HG03280 (cell line): ENCODE results near the gene SHMT2.
A peak's percentile ranks its signal among the peaks of the same experiment; 100 is the strongest.

Experiments
- ATAC-seq: cut with Tn5 transposase; IDR thresholded peaks from one replicate; pipeline ENCODE4 v1.9.1; 2021; ENCODE audit warnings: mild to moderate bottlenecking, moderate library complexity; ENCODE audit not compliant: unreplicated experiment

Gene SHMT2

GRCh38 chr12:57225680-57226210 is 3.8 kb upstream of the SHMT2 start:
- no peak for ATAC-seq

DNA sequence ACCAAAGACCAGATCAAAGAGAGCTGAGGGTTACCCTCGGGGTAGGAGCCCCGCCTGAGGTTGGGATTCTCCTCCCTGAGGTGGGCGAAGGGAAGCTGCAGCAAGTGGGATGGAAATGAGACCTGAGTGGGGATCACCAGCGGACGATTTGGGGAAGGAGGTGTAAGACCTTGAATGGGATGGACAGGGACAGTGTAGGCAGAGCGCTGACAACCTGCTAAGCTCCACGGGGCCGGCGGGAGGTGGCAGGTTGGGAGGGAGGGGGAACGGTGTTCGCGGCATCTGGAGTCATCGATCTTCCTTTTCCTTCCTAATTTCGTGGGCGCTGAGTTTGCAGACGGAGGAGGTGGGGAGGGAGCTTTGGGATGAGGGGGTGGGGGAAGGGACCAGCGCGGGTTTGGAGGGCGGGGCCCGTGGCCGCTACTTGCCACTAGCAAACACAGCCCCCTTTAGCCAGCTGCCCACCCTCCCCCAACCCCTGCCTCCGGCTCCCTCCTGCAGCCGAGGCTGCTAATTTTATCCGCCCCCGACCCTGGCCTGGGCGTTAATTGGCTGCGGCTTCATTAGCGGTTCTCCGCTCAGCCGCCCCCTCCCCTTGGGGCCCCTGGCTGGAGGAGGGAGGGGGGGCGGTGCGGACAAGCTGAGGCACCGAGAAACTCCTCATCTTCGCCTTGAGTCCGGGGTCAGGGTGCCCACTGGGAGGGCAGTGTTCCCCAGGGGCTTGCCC is 2.8 kb upstream of the SHMT2 start:
- no peak for ATAC-seq

DNA sequence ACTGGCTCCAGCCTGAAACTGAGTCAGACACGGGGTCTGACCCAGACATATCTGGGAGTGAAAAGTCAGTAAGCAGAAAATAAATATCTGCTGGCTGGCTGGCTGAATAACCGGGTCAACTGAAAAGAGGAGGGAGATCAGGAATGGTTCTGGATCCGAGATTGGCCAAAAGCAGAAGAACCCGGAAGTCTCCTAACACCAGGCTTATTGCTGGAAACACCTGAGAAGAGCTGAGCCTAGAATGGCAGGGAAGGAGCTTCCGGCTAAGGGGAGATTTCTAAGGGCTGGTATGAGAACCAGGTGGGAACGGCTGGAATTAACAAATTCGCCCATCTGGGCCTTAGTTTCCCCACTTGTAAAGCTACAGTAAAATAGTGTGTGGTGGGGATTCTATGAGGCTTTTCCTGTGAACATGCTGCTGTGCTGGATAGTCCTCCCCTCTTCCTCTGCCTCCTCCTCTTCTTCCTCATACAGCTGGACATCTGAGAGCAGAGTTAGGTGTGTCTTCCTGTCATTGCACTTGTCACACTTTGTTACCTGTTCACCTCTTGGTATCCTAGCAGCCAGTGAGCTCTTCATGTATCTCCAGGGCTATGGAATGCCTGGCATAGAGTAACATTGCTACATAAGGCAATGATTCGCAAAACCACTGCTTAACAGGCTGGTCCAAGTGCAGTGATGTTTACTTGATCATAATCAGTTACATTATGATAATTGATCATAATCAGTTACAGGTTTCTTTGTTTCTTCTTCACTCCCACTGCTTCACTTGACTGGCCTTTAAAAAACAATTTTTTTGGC is 2.0 kb upstream of the SHMT2 start:
- ATAC-seq = no peak

GRCh38 chr12:57229046-57229633 is 371 bp upstream of the SHMT2 start:
- ATAC-seq = peak; percentile 0

DNA sequence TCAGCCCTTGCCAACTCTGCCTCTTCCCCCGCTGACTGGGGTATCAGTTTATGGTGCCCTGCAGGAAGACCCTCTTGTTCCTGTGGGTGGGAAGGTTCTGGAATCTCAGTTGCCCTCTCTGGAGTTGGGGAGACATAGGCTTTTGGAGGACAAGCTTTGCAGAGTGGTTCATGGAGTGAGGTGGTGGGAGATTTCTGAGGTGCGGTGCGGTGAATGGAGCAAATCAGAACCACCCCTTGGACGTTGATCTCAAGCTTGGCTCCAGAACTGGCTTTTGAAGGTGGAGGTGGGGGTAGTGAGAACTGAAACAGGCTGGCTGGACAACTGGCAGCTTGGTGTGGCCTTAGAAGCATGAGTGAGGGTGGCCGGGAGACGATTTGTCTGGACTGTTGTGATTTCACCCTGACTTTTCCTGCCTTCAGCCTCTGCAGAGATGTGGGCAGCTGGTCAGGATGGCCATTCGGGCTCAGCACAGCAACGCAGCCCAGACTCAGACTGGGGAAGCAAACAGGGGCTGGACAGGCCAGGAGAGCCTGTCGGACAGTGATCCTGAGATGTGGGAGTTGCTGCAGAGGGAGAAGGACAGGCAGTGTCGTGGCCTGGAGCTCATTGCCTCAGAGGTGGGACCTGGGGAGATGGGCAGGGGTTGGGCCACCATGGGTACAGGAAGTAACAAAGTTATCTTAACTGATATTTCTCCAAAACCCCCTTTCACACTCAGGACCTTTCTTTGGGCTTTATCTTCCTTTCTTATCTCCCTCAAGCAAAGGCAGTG is 1.1 kb downstream of the SHMT2 start:
- no peak for ATAC-seq

DNA sequence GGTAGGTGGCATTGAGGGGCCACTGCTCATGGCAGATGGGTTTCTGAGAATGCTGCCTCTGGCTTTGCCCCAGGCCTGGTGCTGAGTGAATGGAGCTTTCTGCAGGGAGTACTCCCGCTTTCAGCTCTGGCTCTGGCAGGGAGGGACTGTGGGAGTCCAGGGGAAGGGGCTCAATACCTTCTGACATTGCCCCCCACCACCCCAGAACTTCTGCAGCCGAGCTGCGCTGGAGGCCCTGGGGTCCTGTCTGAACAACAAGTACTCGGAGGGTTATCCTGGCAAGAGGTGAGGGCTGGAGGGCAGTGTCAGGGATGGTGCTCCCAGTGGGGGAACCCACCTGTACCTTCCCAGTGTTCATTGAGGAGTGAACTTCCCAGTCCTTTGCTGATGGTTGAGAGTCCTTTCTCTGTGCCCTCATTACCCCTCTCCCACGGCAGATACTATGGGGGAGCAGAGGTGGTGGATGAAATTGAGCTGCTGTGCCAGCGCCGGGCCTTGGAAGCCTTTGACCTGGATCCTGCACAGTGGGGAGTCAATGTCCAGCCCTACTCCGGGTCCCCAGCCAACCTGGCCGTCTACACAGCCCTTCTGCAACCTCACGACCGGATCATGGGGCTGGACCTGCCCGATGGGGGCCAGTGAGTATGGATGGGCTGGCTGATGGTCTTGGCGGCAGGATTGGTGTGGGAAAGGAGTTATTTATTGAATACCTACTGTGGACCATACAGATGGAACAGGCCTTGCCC is 1.9 kb downstream of the SHMT2 start:
- ATAC-seq = no peak

DNA sequence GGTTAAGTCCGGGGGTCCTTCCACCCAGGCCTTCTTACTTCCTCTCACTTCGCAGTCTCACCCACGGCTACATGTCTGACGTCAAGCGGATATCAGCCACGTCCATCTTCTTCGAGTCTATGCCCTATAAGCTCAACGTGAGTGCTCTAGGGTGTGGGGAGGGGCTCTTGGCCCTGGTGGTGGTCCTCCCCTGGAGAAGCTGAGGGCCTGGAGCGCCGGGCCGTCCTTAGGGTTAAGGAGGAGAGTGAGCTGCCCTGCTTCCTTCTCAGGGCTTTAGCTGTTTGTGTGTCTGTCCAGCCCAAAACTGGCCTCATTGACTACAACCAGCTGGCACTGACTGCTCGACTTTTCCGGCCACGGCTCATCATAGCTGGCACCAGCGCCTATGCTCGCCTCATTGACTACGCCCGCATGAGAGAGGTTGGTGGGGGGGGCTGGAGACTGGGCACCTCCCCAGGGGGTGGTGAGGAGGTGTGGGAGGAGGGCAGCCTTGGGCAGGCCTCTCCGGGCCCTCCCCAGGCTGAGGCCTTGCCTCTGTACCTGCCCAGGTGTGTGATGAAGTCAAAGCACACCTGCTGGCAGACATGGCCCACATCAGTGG is 2.7 kb downstream of the SHMT2 start:
- ATAC-seq = no peak

- no peak for ATAC-seq
Observed at GRCh38 chr12:57233357-57234232, 4.1 kb downstream of the SHMT2 start.

- no peak for ATAC-seq
Observed at GRCh38 chr12:57234233-57234570, 4.7 kb downstream of the SHMT2 start.

DNA sequence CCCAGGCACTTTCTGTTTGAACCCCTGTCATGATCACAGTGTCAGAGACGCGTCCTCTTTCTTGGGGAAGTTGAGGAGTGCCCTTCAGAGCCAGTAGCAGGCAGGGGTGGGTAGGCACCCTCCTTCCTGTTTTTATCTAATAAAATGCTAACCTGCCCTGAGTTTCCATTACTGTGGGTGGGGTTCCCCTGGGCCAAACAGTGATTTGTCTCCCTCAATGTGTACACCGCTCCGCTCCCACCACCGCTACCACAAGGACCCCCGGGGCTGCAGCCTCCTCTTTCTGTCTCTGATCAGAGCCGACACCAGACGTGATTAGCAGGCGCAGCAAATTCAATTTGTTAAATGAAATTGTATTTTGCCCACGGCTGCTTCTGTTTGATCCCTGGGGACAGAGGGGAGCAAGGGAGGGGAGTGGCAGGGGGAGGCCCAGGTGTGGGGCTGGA is 5.1 kb downstream of the SHMT2 start:
- ATAC-seq = no peak

DNA sequence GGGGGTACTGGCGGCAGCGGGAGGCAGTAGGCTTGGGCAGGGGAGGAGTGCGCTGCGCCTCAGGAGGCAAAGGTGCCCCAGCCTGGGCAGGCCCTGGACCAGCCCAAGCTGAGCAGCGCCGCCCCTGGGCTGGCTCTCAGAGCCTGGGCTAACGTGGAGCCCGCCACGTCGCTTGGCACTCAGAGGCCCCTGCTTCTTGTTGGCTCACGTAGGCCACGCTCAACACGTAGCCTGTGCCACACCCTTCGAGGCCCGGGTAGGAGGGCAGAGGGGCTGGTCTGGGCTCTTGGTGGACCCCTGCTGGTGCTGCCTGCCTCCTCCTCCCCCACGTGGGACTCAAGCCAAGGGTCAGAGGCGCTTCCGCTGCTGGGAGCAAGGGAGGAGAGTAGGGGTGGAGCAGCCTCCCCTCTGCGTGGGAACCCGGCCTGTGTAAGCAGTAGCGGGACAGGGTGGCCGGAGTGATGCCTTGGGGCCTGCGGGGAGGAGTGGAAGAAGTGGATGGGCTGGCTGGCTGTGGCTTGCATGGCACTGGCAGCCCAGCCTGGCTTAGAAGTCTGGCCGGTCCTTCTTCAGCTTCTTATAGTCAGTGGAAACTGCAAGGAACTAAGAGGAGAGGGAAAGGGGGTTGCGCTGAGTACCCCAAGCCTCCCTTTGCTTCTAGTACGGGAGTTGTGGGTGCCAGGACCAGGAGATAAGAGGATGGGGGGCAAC is 5.7 kb downstream of the SHMT2 start:
- ATAC-seq = no peak

GRCh38 chr12:57235728-57236131 is 6.2 kb downstream of the SHMT2 start:
- no peak for ATAC-seq

DNA sequence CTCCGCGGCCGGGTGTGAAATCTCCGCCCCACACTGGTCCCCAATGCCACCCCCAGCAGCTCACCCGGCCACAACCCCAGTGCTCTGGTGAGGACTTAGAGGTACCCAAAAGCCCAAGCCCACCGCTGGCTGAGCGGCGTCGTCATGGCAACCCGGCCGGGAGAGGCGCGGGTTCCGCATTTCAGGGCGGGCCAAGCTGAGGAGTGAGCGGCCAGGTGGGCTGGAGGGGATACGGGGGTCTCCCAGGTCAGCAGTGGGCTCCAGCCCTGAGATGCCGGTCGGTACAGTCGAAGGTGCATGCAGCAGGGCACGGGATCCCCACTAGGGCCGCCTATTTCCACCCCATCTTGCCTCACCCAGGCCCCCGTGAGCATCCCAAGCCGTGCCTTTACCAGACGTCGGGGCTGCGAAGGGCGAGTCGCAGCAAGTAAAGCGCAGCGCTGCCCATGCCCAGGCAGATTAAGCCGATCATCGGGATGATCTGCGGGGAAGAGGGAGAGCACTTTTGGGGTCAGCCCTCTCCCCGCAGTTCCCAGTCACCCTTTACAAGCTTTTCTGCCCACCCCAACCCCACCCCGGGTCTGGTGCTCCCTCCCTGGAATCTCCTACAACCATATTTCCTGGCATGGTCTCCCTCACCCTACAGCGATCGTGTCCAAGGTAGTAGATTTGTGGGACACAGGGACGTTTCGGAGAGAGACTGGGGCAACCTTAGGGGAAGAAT is 6.9 kb downstream of the SHMT2 start:
- ATAC-seq = no peak

DNA sequence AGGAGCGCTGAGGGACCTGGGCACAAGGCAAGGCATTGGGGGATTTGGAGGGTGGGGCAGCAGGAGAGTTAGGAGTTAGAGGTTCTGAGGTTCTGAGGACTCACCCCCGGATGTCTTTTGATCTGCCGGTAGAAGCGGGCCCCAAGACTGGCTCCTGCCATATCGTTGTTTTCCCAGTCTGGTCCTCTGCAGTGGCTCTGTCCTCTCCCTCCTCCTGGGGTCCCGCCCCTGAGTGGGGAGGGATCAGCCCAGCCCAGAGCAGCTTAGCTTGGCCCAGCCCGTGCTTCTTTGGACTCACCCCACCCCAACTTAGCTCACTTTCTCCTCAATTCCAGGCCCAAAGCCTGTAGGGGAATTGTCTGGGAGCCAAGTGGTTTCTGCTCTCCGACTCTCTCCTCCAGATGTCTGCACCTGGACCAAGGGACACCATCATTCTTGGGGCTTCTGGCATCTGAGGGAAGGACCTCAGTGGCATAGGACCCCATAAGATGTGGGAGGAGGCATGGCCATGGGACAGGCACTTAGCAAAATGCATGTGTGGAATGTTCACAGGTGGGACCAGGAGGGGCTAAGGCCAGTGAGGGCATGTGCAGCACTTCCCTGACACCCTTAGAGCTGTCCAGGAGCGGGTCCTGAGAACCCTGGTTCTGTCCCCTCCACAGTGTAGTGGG is 7.5 kb downstream of the SHMT2 start:
- no peak for ATAC-seq

DNA sequence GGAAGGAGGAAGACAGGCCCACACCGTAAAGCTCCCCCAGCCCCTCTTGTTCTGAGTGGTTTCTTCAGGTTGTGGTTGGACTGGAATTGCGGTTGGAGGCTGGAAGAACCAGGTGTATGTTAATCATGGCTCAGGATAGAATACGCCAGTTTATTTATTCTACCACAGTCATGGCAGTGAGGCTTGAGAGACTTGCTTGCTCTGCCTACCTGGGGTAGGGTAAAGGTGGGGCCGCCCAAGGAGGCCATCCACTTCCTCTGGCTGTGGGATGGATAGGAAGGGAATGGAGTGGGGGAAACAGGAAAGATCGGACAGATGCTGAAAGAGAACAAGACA is 8.1 kb downstream of the SHMT2 start:
- ATAC-seq = no peak

DNA sequence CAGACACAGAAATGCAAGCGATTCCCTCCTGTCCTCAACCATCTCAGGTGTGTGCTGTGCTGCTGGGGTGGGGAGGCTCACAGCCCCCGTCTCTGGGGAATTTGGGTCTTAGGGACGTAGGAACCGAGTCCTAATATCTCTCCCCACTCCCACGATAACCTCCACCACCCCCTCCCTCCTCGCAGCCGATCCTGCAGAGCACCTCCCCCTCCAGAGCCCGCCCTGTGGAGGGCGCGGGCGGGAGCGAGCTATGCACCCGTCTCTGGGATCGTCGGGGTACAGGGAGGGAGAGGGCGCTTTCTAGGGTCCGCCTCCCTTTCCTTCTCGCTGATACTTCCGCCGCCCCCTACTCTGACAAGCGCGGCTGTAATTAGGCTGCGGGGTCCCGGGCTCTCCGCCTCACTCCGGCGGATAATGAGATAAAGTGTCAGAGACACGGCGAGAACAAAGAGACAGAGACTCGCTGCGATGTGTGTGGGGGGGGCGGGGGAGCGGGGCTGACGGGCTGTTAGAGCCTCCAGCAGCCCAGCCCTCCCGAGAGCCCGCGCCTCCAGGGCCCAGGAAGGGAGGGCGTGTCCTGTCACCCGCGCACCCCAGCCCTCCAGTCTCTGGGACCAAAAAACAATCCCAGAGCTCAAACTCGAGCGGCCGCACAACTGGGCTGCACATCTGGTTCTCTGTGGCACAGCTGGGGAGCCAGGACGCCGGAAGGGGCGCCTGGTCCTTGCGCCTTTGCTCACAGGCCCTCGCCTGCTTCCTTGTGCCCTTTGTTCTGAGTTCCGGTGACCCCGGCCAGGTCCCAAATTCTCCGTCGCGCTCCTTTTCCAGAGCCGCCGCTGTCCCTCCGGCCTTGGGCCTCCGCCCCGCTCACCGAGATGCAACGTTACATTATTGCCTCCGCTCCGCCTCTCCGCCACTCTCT is 8.7 kb downstream of the SHMT2 start:
- ATAC-seq = no peak
